Measurements from ENCODE around the gene AIP. TPM values are rescaled to one million over a fixed set of nuclear protein-coding genes. Genes with fewer than 3 reads are reported as not detected.
"Not testable (repeated sequence)": the region's sequence is repeated elsewhere in the genome, so short reads cannot be mapped to it uniquely, and the experiment has no call there.

Gene AIP
- total and polyA plus RNA-seq, 2 donors (not counting 3 experiments of a cell fraction or from before 2014, with no cell fraction given), result 46.3 to 114 TPM

GRCh38 chr11:67510023-67510345, 27.2 kb downstream of the AIP start:
- Histone ChIP-seq H3K27me3 (ENCODE audit: control insufficient read depth in 2 of 2, insufficient read depth in 2 of 2, low read length in 2 of 2) (peaks cover 0 to 6% of the 10 kb centered on the region in 2 experiments), H3K79me2 (ENCODE audit: control insufficient read depth, insufficient read depth, low read length) (peaks cover 11% of the 10 kb centered on the region), H3K9me3 (replicated peaks; ENCODE audit: control insufficient read depth, insufficient read depth, low read length) (no peaks in the 10 kb centered on the region), H3K36me3 (ENCODE audit: control insufficient read depth in 2 of 2, extremely low read depth in 1 of 2, insufficient read depth in 2 of 2, low read length in 2 of 2) (peaks cover 0 to 4% of the 10 kb centered on the region in 2 experiments), H3K4me2 (ENCODE audit: insufficient read depth, low read length) (no peak overlapping the region), H2AFZ (ENCODE audit: low read depth, low read length) (no peak overlapping the region), H3K27ac (ENCODE audit: insufficient read depth, low read depth, low read length) (no peak overlapping the region), H3K9me1 (replicated peaks; ENCODE audit: control insufficient read depth, extremely low read depth, insufficient read depth, low read length) (no peaks in the 10 kb centered on the region), H3K4me1 (ENCODE audit: control insufficient read depth, extremely low read depth, insufficient read depth, low read length) (peaks cover 29% of the 10 kb centered on the region), H3K4me3 (replicated peaks in 1 of 3; ENCODE audit: insufficient read depth in 1 of 3, low read depth in 1 of 3, low read length in 3 of 3) (no peak overlapping the region), H3K9ac (replicated peaks; ENCODE audit: extremely low read depth, insufficient read depth, low read length) (no peak overlapping the region), H4K20me1 (replicated peaks; ENCODE audit: control insufficient read depth, extremely low read depth, insufficient read depth, low read length) (no peaks in the 10 kb centered on the region)
- CTCF ChIA-PET, result no interaction called here
- POLR2A ChIA-PET, result no interaction called here
- intact Hi-C loops (cut with micrococcal nuclease), result no loop called here
- no peak for DNase-seq (ENCODE audit: low read depth, low spot score)
- no peak for FAIRE-seq
- dilution Hi-C loops (cut with MboI; ENCODE audit: extremely low pct_ligation_motif_present, low sequenced_read_pairs), result no loop called here
- TF ChIP-seq FOS (IDR thresholded peaks at IDR 0.05; ENCODE audit: borderline replicate concordance, insufficient read depth, low read length) (no peak), GATA2 (IDR thresholded peaks at IDR 0.05; ENCODE audit: insufficient read depth, insufficient read length, low read depth, low read length) (no peak), JUN (IDR thresholded peaks at IDR 0.05; ENCODE audit: borderline replicate concordance, insufficient read depth, insufficient read length, low read depth) (no peak), MAX (IDR thresholded peaks at IDR 0.05; ENCODE audit: insufficient read depth, insufficient read length) (no peak), EZH2 (IDR thresholded peaks at IDR 0.05; ENCODE audit: borderline replicate concordance, low read depth, low read length, severe bottlenecking) (no peak), POLR2AphosphoS5 (IDR thresholded peaks at IDR 0.05; ENCODE audit: insufficient read depth, low read depth, low read length) (no peak), MYC (IDR thresholded peaks at IDR 0.05; ENCODE audit: low read depth, low read length) (no peak)
- BruUV-seq (replicated peaks), result no TSS peak

GRCh38 chr11:67511558-67511957, 28.7 kb downstream of the AIP start:
- H3K27me3 ChIP-seq (ENCODE audit: control insufficient read depth in 2 of 2, insufficient read depth in 2 of 2, low read length in 2 of 2); CTCF ChIA-PET; H3K36me3 ChIP-seq (ENCODE audit: control insufficient read depth in 2 of 2, extremely low read depth in 1 of 2, insufficient read depth in 2 of 2, low read length in 2 of 2); H3K4me3 ChIP-seq (replicated peaks in 1 of 3; ENCODE audit: insufficient read depth in 1 of 3, low read depth in 1 of 3, low read length in 3 of 3); FAIRE-seq; H3K4me2 ChIP-seq (ENCODE audit: insufficient read depth, low read length); DNase-seq (ENCODE audit: low read depth, low spot score); H3K9me1 ChIP-seq (replicated peaks; ENCODE audit: control insufficient read depth, extremely low read depth, insufficient read depth, low read length); H2AFZ ChIP-seq (ENCODE audit: low read depth, low read length); H4K20me1 ChIP-seq (replicated peaks; ENCODE audit: control insufficient read depth, extremely low read depth, insufficient read depth, low read length); H3K9ac ChIP-seq (replicated peaks; ENCODE audit: extremely low read depth, insufficient read depth, low read length); H3K9me3 ChIP-seq (replicated peaks; ENCODE audit: control insufficient read depth, insufficient read depth, low read length); POLR2A ChIA-PET; H3K27ac ChIP-seq (ENCODE audit: insufficient read depth, low read depth, low read length); H3K79me2 ChIP-seq (ENCODE audit: control insufficient read depth, insufficient read depth, low read length); dilution Hi-C loops (cut with MboI; ENCODE audit: extremely low pct_ligation_motif_present, low sequenced_read_pairs); intact Hi-C loops (cut with micrococcal nuclease); BruUV-seq (replicated peaks): not testable (repeated sequence)
- peaks cover 16% of the 10 kb centered on the region for H3K4me1 ChIP-seq (ENCODE audit: control insufficient read depth, extremely low read depth, insufficient read depth, low read length)

Measured in endothelial cell of umbilical vein (primary cell).